ENCODE measurements around the gene CAMTA1.

Gene CAMTA1

GRCh38 chr1:7581754-7582459 lies 796.7 kb downstream of the CAMTA1 start:
- DNase-seq = peak in 12 of 51 donors; percentile 7 to 36 (median 22)

GRCh38 chr1:7582460-7582972 lies 797.3 kb downstream of the CAMTA1 start:
- no peak for DNase-seq

GRCh38 chr1:7583291-7584096 lies 798.2 kb downstream of the CAMTA1 start:
- no peak for DNase-seq

GRCh38 chr1:7584157-7584556 lies 798.9 kb downstream of the CAMTA1 start:
- no peak for DNase-seq

GRCh38 chr1:7584643-7585042 lies 799.4 kb downstream of the CAMTA1 start:
- no peak for DNase-seq

GRCh38 chr1:7585216-7585907 lies 800.1 kb downstream of the CAMTA1 start:
- DNase-seq = no peak

- DNase-seq = no peak
Observed at GRCh38 chr1:7586031-7586941, 801.0 kb downstream of the CAMTA1 start.

GRCh38 chr1:7587108-7587772 lies 802.0 kb downstream of the CAMTA1 start:
- no peak for DNase-seq

GRCh38 chr1:7587773-7588456 lies 802.7 kb downstream of the CAMTA1 start:
- no peak for DNase-seq

GRCh38 chr1:7588457-7588827 lies 803.2 kb downstream of the CAMTA1 start:
- no peak for DNase-seq

- DNase-seq = no peak
Observed at GRCh38 chr1:7589080-7589735, 804.0 kb downstream of the CAMTA1 start.

GRCh38 chr1:7589774-7590425 lies 804.6 kb downstream of the CAMTA1 start:
- DNase-seq = no peak

- DNase-seq = no peak
Observed at GRCh38 chr1:7590426-7590790, 805.2 kb downstream of the CAMTA1 start.

- DNase-seq = peak in 3 of 51 donors; percentile 7 to 12 (median 7)
Observed at GRCh38 chr1:7591565-7591964, 806.3 kb downstream of the CAMTA1 start.

- DNase-seq = no peak
Observed at GRCh38 chr1:7592120-7592798, 807.0 kb downstream of the CAMTA1 start.

- no peak for DNase-seq
Observed at GRCh38 chr1:7594002-7594713, 808.9 kb downstream of the CAMTA1 start.

- DNase-seq = no peak
Observed at GRCh38 chr1:7594714-7595295, 809.6 kb downstream of the CAMTA1 start.

All from hypothalamus (tissue), 51 donors.